CD4-positive, alpha-beta T cell treated with Interferon gamma for 1 hour (primary cell): ENCODE results near the gene ACAD11.

ENCODE experiments used
- DNase-seq: peaks from one replicate; pipeline ENCODE4 v3.0.0-alpha.2; 2020

Gene ACAD11, protein sequence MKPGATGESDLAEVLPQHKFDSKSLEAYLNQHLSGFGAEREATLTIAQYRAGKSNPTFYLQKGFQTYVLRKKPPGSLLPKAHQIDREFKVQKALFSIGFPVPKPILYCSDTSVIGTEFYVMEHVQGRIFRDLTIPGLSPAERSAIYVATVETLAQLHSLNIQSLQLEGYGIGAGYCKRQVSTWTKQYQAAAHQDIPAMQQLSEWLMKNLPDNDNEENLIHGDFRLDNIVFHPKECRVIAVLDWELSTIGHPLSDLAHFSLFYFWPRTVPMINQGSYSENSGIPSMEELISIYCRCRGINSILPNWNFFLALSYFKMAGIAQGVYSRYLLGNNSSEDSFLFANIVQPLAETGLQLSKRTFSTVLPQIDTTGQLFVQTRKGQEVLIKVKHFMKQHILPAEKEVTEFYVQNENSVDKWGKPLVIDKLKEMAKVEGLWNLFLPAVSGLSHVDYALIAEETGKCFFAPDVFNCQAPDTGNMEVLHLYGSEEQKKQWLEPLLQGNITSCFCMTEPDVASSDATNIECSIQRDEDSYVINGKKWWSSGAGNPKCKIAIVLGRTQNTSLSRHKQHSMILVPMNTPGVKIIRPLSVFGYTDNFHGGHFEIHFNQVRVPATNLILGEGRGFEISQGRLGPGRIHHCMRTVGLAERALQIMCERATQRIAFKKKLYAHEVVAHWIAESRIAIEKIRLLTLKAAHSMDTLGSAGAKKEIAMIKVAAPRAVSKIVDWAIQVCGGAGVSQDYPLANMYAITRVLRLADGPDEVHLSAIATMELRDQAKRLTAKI

GRCh38 chr3:132659365-132660051 lies at the start of gene ACAD11:
ACAD11 (minus strand) TSS chr3:132659809; CDS start chr3:132659751, 58 bp downstream.
- DNase-seq = peak; percentile 8

- DNase-seq = no peak
These were observed 44.1 kb upstream of the ACAD11 start for GRCh38 chr3:132703733-132704132.

- DNase-seq = no peak
These were observed 35.8 kb upstream of the ACAD11 start for GRCh38 chr3:132695422-132695821.

DNA sequence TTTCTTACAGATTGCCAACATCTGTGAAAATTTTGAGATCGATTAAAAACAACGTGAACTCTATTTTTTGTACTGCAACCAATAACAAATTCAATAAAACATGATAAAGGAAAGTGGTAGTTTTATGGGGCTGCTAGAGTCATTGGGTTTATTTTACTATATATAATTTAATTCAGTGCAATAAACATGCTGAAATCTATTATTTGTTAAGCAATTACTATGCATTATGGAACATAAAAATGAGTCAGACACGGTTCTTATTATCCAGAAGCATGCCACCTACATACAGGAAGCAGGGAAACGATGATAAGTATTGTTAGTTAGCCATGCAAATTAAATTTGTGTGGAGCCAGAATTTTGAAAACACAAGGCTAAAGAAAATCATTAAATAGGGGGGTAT lies 35.4 kb upstream of the ACAD11 start:
- no peak for DNase-seq

GRCh38 chr3:132690040-132690439 lies 30.4 kb upstream of the ACAD11 start:
- DNase-seq = no peak

DNA sequence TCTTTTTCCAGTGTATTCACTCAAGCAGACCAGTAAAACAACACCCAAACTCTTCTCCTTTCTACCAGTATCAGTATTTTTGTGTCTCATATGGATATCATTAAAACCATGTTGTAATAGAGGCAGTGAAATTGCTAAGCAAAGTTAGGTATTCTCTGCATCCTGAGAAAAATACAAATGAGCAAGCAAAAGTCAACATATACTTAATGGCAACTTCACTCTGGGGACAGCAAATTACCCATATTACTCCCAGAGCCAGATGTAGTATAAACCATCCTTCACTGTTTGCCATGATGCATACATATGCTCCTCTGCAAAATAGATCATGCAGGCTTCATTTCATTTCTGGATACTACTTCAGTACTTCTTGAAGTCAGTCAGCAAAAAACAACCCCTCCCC lies 22.6 kb upstream of the ACAD11 start:
- DNase-seq = no peak

DNA sequence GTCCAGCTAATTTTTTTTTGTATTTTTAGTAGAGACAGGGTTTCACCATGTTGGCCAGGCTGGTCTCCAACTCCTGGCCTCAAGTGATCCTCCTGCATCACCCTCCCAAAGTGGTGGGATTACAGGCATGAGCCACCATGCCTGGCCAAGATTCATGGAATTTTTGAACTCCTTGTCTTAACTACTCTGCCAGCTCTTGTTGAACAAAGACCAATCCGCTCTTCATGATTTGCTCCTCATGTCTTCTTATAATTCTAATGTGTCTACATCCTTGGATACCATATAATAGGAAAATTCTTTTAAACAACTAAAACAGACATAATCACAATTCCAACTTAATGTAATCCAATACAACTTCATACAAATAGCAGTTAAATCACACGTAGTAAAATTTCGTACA lies 21.8 kb upstream of the ACAD11 start:
- no peak for DNase-seq

DNA sequence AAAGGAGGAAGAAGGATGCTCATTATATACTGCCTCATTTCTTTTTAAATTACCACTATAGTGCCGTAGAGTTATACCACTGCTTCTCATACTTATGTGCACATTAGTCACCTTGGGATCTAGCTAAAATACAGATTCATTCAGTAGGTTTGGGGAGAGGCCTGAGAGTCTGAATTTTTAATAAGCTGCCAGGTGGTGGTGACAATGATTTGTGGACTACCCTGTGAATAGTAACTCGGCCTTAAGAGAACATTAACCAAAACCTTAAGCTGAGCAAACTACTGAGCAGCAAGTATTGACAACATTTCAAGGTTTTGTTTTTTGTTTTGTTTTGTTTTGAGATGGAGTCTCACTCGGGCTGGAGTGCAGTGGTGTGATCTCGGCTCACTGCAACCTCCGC lies 20.3 kb upstream of the ACAD11 start:
- no peak for DNase-seq

GRCh38 chr3:132675408-132675807 lies 15.8 kb upstream of the ACAD11 start:
- no peak for DNase-seq

GRCh38 chr3:132669256-132669777 lies 9.7 kb upstream of the ACAD11 start:
- DNase-seq = no peak

DNA sequence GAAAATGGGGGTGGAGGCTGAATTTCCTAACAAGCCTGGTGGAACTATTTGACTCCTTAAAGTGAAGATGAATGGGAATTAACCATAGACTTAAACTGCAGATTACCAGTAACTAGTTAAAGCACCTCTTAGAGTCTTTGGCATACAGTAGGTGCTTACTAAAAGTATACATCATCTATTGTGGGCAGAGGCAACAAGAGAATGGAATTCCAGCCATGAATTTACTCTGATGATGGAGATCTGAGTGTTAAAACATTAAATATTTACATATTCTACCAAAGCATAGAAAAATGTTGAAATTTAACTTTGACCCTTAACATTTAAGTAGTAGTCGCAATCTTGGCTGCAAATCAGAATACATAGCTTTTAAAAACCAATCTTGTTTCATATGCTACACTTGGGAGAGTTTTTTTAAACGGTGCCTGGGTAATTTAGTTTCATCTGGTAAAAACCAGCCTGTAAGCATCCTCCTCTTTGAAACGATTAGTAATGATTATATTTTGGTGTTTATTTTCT lies 5.7 kb upstream of the ACAD11 start:
- DNase-seq = no peak

DNA sequence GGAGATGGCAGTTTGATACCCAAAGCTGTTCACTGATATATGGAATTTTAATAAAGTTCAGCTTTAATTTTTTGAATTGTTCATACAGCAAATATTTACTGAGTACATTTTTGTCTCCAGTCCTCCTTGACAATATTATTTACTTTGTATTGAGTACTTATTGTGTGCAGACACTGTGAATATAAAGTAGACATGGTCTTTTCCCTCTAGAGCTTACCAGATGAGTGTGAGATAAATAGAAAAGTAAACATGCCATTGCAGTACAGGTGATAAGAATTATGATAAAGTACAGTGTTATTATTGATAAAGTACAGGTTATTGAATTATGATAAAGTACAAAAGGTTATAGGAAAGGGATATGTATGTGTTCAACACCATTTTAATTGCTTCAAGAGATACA lies 2.6 kb upstream of the ACAD11 start:
- DNase-seq = no peak

DNA sequence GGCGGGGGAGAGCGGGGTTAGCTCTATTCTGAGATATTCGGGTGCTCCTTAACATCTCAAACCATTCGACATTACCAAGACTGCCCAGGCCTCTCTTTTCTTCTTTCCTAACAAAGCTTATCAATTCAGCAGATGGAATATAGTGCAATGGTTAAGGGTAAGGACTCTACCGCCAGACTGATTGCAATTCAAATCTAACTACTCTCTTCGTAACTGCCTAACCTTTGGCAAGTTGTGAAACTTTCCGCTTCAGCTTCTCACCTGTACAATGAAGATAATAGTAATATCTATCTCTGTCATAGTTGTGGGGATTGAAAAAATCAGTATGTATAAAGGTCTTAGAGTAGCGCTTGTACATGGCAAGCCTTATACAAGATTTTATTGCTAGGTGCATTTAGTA lies 1.5 kb upstream of the ACAD11 start:
- DNase-seq = no peak

DNA sequence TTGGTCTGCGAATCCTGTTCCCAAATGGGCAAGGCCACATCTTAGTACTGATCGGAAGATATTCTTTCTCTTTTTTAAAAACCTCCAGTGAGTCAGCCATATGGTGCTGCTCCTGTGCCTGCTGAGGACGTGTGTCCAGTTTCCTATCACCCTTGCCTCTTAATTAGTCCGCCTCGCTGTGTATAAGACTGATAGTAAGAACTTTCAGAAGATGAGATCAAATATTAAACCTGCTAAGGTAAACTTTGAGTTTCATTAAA lies 1.1 kb upstream of the ACAD11 start:
- DNase-seq = no peak

DNA sequence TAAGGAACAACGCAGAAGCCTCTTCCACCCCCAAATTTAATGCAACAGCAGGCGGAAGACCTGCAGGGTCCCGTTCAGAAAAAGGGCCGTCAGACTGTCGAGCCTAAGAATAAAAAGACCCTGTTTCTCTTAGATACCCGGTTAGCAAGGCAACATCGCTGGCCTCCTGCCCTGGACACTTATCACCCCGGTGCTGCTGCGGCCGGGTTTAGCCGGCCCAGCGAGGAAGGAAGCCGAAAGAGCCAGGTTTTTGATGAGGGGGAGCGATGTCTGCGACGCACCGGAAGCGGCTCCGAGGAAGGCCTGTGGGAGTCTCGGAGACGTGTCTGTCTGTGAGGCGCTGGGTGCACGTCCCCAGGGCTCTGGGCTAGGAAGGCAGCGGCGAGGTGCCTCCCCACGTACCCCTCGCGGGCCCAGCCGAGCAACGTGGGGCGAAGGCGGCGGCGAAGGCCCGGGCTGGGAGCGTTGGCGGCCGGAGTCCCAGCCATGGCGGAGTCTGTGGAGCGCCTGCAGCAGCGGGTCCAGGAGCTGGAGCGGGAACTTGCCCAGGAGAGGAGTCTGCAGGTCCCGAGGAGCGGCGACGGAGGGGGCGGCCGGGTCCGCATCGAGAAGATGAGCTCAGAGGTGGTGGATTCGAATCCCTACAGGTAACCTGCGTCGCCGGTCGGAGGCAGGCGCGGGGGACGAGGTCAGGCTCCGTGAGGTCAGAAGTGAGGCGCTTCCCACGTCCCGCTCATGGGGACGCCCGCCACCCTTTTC lies 622 bp upstream of the ACAD11 start, which contains the start of gene UBA5:
TSS of gene UBA5 (plus strand) at position 278 of the 759 bp plus-strand sequence. CDS start at position 487, 209 bp downstream.
- peak; percentile 66 for DNase-seq

DNA sequence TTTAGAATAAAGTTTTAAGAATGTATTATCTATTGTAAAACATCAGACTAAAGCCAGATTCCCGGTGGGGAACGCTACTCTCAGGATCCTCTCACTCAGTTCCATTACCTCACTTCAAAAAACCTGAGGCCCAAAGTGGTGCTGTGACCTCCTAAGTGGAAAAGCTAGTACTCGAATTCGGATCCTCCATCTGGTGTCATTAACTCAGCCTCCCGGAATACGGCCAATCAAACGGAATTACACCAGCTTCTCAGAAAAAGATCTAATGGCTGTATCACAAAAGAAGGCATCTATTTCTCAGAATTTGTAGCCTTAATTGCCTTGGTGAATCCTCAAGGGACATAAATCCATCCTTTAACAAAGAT lies 627 bp downstream of the ACAD11 start:
- no peak for DNase-seq

- DNase-seq = no peak
These were observed 1.5 kb downstream of the ACAD11 start for GRCh38 chr3:132657869-132658747.

GRCh38 chr3:132655471-132655870 lies 4.1 kb downstream of the ACAD11 start:
- DNase-seq = no peak

DNA sequence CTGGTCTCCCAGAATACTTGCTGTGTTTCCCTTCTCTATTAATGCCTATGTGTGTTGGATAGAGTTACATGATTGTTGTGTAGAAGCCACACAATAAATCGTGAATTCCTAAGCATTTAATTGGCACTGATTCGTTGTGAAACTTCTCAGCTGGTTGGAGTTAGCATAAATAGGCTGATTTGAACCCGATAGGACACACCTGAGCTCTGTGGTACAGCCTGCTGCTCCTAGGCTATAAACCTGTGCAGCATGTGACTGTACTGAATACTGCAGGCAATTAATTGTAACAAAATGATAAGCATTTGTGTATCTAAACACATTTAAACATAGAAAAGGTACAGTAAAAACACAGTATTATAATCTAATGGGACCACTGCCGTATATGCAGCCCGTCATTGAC lies 4.9 kb downstream of the ACAD11 start:
- no peak for DNase-seq

DNA sequence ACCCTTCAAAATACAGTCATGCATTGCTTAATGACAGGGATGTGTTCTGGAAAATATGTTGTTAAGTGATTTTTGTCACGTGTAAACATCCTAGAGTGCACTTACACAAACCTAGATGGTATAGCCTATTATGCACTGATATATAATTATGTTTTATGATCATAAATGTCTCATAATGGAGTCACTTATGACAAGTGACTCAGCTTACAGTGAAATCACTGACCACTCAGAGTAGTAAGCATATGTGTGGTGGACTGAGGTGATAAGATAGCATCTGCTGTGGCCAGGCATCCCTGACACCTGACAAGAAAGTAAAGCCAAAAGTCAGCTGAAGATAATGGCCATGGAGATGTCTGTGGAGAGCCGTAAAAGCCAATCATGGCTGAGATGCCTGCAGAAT lies 5.4 kb downstream of the ACAD11 start:
- no peak for DNase-seq

GRCh38 chr3:132652640-132653270 lies 6.9 kb downstream of the ACAD11 start:
- DNase-seq = no peak
